K562 (cell line): Measurements from ENCODE around the gene WDR76. TPM values are rescaled to one million over a fixed set of nuclear protein-coding genes. Genes with fewer than 3 reads are reported as not detected.

ENCODE experiments used
- ATAC-seq: fragments of 200-7000 bp; cut with Tn5 transposase; 3 replicates; pipeline ENCODE4 v1.9.1; 2020; ENCODE audit warnings: moderate library complexity
- BruUV-seq: library from RNA; stranded (reverse); fragments of 400-500 nt; replicated peaks from 2 replicates; lab custom pipeline; 2021; lab: Mats Ljungman, UMichigan
- CTCF ChIA-PET: fragments of 300-600 bp; formaldehyde crosslinking; extraction: SDS; loops from one replicate; lab custom pipeline; 2021; ENCODE audit warnings: low intra/inter-chr PET ratio; lab: Yijun Ruan, JAX
- POLR2A ChIA-PET: fragments of 300-600, 350-650 bp; sonication (Branson Sonifier 250); formaldehyde crosslinking; extraction: SDS; loops from one replicate; lab custom pipeline; 2021; ENCODE audit warnings: antibody characterized with exemption, inconsistent platforms; lab: Yijun Ruan, JAX
- DNase-seq, 4 experiments: peaks; one replicate each; pipeline versions ENCODE4 v3.0.0 to v3.0.0-alpha.2; 2011 to 2018; ENCODE audit warnings: low spot score in 3 of 4, mixed read lengths in 3 of 4; ENCODE audit errors: extremely low read depth in 1 of 4
- FAIRE-seq: peaks from 2 replicates; lab custom pipeline; 2011; peaks lifted over from hg19 to GRCh38; lab: Jason Lieb, UNC
- H2AFZ ChIP-seq: 2 replicates; pipeline ENCODE4 v1.6.0; 2011; ENCODE audit warnings: low read depth, low read length, control low read depth, inconsistent platforms
- H3K27ac ChIP-seq: fragments of 200-600 bp; 3 replicates; pipeline ENCODE4 v1.8.0; 2011; ENCODE audit warnings: low read depth, mild to moderate bottlenecking, control low read depth, inconsistent platforms, low read length, moderate library complexity, mixed read lengths; ENCODE audit errors: extremely low read depth
- H3K27me3 ChIP-seq, 2 experiments: fragments of 300-600 bp in 1 of 2; 2 replicates in 1 of 2; 3 replicates in 1 of 2; pipeline versions ENCODE4 v1.6.0 to v1.8.0; 2011; ENCODE audit warnings: inconsistent platforms in 2 of 2, low read length in 2 of 2, mild to moderate bottlenecking in 1 of 2, mixed read lengths in 1 of 2, moderate library complexity in 1 of 2; ENCODE audit not compliant: control insufficient read depth in 2 of 2, insufficient read depth in 2 of 2
- H3K36me3 ChIP-seq: fragments of 300-600 bp; 3 replicates; pipeline ENCODE4 v1.8.0; 2011; ENCODE audit warnings: mild to moderate bottlenecking, low read length, inconsistent platforms; ENCODE audit not compliant: control insufficient read depth, insufficient read depth
- H3K4me1 ChIP-seq, 2 experiments: fragments of 200-600 bp in 1 of 2; replicated peaks in 1 of 2; 2 replicates in 1 of 2; 3 replicates in 1 of 2; pipeline versions ENCODE4 v1.5.1 to v1.8.0; 2011; ENCODE audit warnings: inconsistent platforms in 2 of 2, low read length in 2 of 2, mild to moderate bottlenecking in 1 of 2, mixed read lengths in 1 of 2, moderate library complexity in 1 of 2; ENCODE audit not compliant: control insufficient read depth in 2 of 2, insufficient read depth in 2 of 2
- H3K4me2 ChIP-seq: 2 replicates; pipeline ENCODE4 v1.6.1; 2011; ENCODE audit warnings: low read length, control low read depth, inconsistent platforms, mixed read lengths; ENCODE audit not compliant: insufficient read depth
- H3K4me3 ChIP-seq: fragments of 200-600 bp; sonication (generic), shearing (Covaris generic); 2 replicates; pipeline ENCODE4 v1.5.1; 2016; ENCODE audit warnings: control low read depth, inconsistent platforms
- H3K79me2 ChIP-seq: fragments of 200-600 bp; 3 replicates; pipeline ENCODE4 v1.8.0; 2011; ENCODE audit warnings: low read length, inconsistent platforms; ENCODE audit not compliant: control insufficient read depth, insufficient read depth
- H3K9ac ChIP-seq, 2 experiments: 2 replicates each; pipeline versions ENCODE4 v1.6.0 to v1.6.1; 2011; ENCODE audit warnings: low read depth in 2 of 2, low read length in 2 of 2, control low read depth in 1 of 2, inconsistent platforms in 1 of 2, mild to moderate bottlenecking in 1 of 2, mixed read lengths in 1 of 2; ENCODE audit not compliant: insufficient read depth in 1 of 2
- H3K9me1 ChIP-seq: one replicate; pipeline ENCODE4 v1.6.0; 2011; ENCODE audit warnings: inconsistent platforms, mild to moderate bottlenecking, low read length, moderate library complexity; ENCODE audit not compliant: control insufficient read depth, insufficient read depth
- H3K9me3 ChIP-seq: replicated peaks from 2 replicates; pipeline ENCODE4 v1.5.1; 2011; ENCODE audit warnings: low read depth, low read length, inconsistent platforms; ENCODE audit not compliant: control insufficient read depth, insufficient read depth
- H4K20me1 ChIP-seq: replicated peaks from 2 replicates; pipeline ENCODE4 v1.6.1; 2011; ENCODE audit warnings: low read length, inconsistent platforms, mixed read lengths; ENCODE audit not compliant: control insufficient read depth, insufficient read depth
- MITF ChIP-seq: IDR thresholded peaks from 2 replicates; pipeline ENCODE4 v1.6.1; 2014; ENCODE audit warnings: antibody characterized with exemption
- ZNF589 ChIP-seq: fragments of 200-800 bp; sonication (Bioruptor generic); IDR thresholded peaks from 2 replicates; pipeline ENCODE4 v1.6.1; 2016; ENCODE audit warnings: low read depth, missing genetic modification characterization, missing compliant biosample characterization
- WGBS: fragments of 100-300 bp; shearing (Covaris generic); methylation state at CpG from one replicate; pipeline ENCODE4 v1.1.6; 2016; ENCODE audit warnings: low coverage, mixed read lengths; ENCODE audit not compliant: insufficient coverage; ENCODE audit errors: missing lambda C conversion rate; 5-methylcytosine and 5-hydroxymethylcytosine counted together
- in situ Hi-C: fragments of 300-500 bp; cut with MboI; formaldehyde crosslinking; loops from 4 replicates; pipeline ENCODE4 v1.15.0; 2018; ENCODE audit warnings: inconsistent platforms, mixed read lengths
- intact Hi-C: fragments of 100-400 bp; cut with micrococcal nuclease; formaldehyde crosslinking; loops from 2 replicates; pipeline ENCODE4 v1.14.2; 2022
- polyA plus RNA-seq, 8 experiments: library from polyadenylated mRNA; depleted of rRNA in 4 of 8; stranded (reverse) in 5 of 8; unstranded in 3 of 8; fragments of >200 nt; fragmentation: Nextera tagmentation in 2 of 8; fragmentation: Illumina TruSeq in 1 of 8; extraction: Ambion mirVana in 2 of 8; extraction: Trizol in 1 of 8; gene quantifications; 2 replicates each; pipeline versions ENCODE4 v1.2.1 to v1.2.3, GENCODE V29; 2011 to 2014; ENCODE audit warnings: inconsistent platforms in 1 of 8, missing spikeins in 1 of 8
- total RNA-seq, 7 experiments: library from RNA; depleted of rRNA in 6 of 7; stranded (reverse); fragments of >200 nt in 6 of 7; fragmentation: Illumina TruSeq in 2 of 7; extraction: Trizol in 2 of 7; gene quantifications; 2 replicates each; pipeline versions ENCODE4 v1.2.1 to v1.2.3, GENCODE V29; 2011 to 2021; ENCODE audit warnings: low replicate concordance in 1 of 7

Gene WDR76
- total and polyA plus RNA-seq, 9 of the 15 experiments (the other 6 are each of a cell fraction or from before 2014, with no cell fraction given): 9.8 to 69.5 (median 44.4) TPM

GRCh38 chr15:43789409-43789808 lies 37.4 kb upstream of the WDR76 start:
- H3K4me1 ChIP-seq: peaks cover 24 to 28% of the 10 kb centered on the region in 2 experiments
- no TSS peak for BruUV-seq
- peak overlapping the region in 1 of 2 experiments; percentile 50; a peak in 1 of 4 replicates for H3K9ac ChIP-seq
- peaks cover 16% of the 10 kb centered on the region for H3K36me3 ChIP-seq
- peaks cover 14% of the 10 kb centered on the region; the same call in 1 of the 2 replicates for H4K20me1 ChIP-seq
- H3K79me2 ChIP-seq: peaks cover 24% of the 10 kb centered on the region
- intact Hi-C loops (no loop called here), in situ Hi-C loops (no loop called here)
- H3K4me3 ChIP-seq: no peak overlapping the region
- DNase-seq (no peak), FAIRE-seq (no peak), ATAC-seq (no peak)
- peak overlapping the region; percentile 65 for H3K4me2 ChIP-seq
- peak overlapping the region; percentile 88 for H2AFZ ChIP-seq
- WGBS: 100% methylated on average over 3 of the region's 3 CpGs
- no peaks in the 10 kb centered on the region for H3K9me3 ChIP-seq
- no peak for TF ChIP-seq ZNF589
- no peak for TF ChIP-seq MITF
- no peaks in the 10 kb centered on the region for H3K27me3 ChIP-seq
- ChIA-PET CTCF (no interaction called here), POLR2A (interaction anchor here (0.6 to 6.1 kb wide), 5 partner anchors 12 to 21 kb away, joined by 3 to 29 read pairs (median 8); partner anchors contain the start of genes ELL3, HYPK and SERINC4)
- peak overlapping the region; percentile 68 for H3K27ac ChIP-seq
- peaks cover 7% of the 10 kb centered on the region for H3K9me1 ChIP-seq
